Left lung (tissue), 10 donors: ENCODE data around the gene FOXO1. TPM values are rescaled to one million over a fixed set of nuclear protein-coding genes. Genes with fewer than 3 reads are reported as not detected.
A peak's percentile ranks its signal among the peaks of the same experiment; 100 is the strongest.

Experiments used
- ATAC-seq: fragments of 200-7000 bp; cut with Tn5 transposase; one replicate; pipeline ENCODE4 v1.9.1; 2020; ENCODE audit warnings: moderate library complexity
- DNase-seq, 4 donors: peaks; one replicate each; pipeline ENCODE4 v3.0.0-alpha.2; 2013 to 2020
- H3K27ac ChIP-seq, 2 donors: fragments of 200-600 bp; sonication (generic) in 1 of 2; one replicate each; pipeline versions ENCODE4 v1.5.0 to v1.8.0; 2020 to 2021
- H3K27me3 ChIP-seq, 2 donors: fragments of 200-600 bp; sonication (generic) in 1 of 2; one replicate each; pipeline versions ENCODE4 v1.5.0 to v1.8.0; 2020 to 2021
- H3K36me3 ChIP-seq, 2 donors: fragments of 200-600 bp; sonication (generic) in 1 of 2; one replicate each; pipeline versions ENCODE4 v1.5.0 to v1.8.0; 2020 to 2021
- H3K4me1 ChIP-seq, 2 donors: fragments of 200-600 bp; one replicate each; pipeline ENCODE4 v1.8.0; 2021
- H3K4me3 ChIP-seq, 2 donors: fragments of 200-600 bp; sonication (generic) in 1 of 2; one replicate each; pipeline versions ENCODE4 v1.5.0 to v1.8.0; 2020 to 2021; ENCODE audit warnings: mild to moderate bottlenecking in 1 of 2
- H3K9me3 ChIP-seq, 2 donors: fragments of 200-600 bp; sonication (generic) in 1 of 2; one replicate each; pipeline versions ENCODE4 v1.5.0 to v1.8.0; 2020 to 2021
- intact Hi-C, 2 donors: fragments of 100-400 bp; cut with DNase I; formaldehyde crosslinking; loops; one replicate each; pipeline versions ENCODE4 v1.11.2 to v1.14.2; 2022
- polyA plus RNA-seq, 6 donors: library from polyadenylated mRNA; unstranded; fragments of 120-200 nt; gene quantifications; one replicate each; pipeline ENCODE4 v1.2.1, GENCODE V29; 2013; ENCODE audit not compliant: insufficient read length in 6 of 6
- total RNA-seq, 2 donors: library from RNA; stranded (reverse); fragmentation: NEBNext Ultra II Directional; extraction: Animal tissue kit (Norgen Biotek cat#: 25700); gene quantifications; one replicate each; pipeline ENCODE4 v1.2.1, GENCODE V29; 2021
- TF ChIP-seq, protein P1 (sequence below), 2 donors: fragments of 200-600 bp; sonication (generic) in 1 of 2; IDR thresholded peaks; one replicate each; pipeline versions ENCODE4 v1.5.0 to v1.8.0; 2021; ENCODE audit warnings: antibody characterized with exemption in 2 of 2
- donor health status: DM: no; HTN: yes; CAD: no.
- donor health status: DM: no; HTN: no; CAD: no.

FOXO1 gene
- total and polyA plus RNA-seq, 8 donors: 12.1 to 24.0 (median 13.8) TPM

DNA sequence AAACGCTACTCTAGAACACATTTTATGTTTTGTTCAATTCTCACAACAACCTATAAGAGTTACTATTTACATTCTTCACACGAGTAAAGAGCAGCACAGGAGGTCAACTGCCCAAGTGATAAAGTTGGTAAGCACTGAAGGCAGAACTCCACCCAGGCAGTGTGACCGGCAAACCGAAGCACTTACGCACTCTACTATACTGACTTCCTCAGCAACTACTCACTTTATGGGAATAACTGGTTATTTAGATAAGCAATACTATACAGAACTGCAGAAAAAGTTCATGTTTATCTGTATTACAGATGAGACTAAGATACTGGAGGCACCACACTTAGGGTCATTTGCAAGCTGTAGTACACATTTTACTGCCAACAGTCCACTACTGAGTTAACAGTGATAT is 28.8 kb downstream of the FOXO1 start:
- Histone ChIP-seq H3K27me3 (no peaks in the 10 kb centered on the region), H3K27ac (peak overlapping the region; percentile 45 to 62), H3K4me3 (no peak overlapping the region), H3K36me3 (no peaks in the 10 kb centered on the region), H3K9me3 (no peaks in the 10 kb centered on the region), H3K4me1 (peaks cover 26 to 37% of the 10 kb centered on the region in 2 donors)
- DNase-seq: peak in 1 of 4 donors; percentile 49
- TF ChIP-seq, protein P1, sequence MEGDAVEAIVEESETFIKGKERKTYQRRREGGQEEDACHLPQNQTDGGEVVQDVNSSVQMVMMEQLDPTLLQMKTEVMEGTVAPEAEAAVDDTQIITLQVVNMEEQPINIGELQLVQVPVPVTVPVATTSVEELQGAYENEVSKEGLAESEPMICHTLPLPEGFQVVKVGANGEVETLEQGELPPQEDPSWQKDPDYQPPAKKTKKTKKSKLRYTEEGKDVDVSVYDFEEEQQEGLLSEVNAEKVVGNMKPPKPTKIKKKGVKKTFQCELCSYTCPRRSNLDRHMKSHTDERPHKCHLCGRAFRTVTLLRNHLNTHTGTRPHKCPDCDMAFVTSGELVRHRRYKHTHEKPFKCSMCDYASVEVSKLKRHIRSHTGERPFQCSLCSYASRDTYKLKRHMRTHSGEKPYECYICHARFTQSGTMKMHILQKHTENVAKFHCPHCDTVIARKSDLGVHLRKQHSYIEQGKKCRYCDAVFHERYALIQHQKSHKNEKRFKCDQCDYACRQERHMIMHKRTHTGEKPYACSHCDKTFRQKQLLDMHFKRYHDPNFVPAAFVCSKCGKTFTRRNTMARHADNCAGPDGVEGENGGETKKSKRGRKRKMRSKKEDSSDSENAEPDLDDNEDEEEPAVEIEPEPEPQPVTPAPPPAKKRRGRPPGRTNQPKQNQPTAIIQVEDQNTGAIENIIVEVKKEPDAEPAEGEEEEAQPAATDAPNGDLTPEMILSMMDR (IDR thresholded peaks at IDR 0.05): no peak
- intact Hi-C loops: no loop called here
- ATAC-seq: peak; percentile 65

DNA sequence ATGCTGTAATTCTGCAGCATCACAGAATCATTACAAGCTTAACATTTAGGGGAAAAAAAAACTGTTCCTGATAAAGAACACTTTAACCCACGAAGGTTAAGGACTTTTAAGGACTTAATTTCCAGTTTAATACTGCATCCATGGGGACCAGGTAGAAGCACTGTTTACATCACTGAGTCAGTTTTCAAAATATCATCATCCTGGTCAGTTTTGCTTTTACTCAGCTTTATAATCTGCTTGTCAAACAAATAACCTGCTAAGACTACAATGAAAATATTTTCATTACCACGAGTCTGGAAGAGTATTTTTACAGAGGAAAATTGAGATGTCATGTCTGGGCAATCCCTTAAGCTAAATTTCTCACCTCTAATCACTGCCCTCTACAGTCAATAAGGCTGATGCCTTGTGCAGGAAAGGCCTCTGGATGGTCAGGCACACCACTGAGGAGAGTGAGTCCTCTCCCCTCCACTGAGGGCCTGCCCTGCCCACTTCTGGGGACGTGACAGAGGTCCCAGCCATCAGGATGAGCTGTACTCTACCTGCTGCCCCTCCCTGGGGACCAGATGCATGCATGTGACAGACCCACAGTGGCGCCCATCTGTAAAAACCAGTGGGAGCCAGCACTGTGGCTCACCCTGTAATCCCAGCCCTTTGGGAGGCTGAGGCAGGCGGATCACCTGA is 31.0 kb downstream of the FOXO1 start:
- H3K27me3 ChIP-seq: no peaks in the 10 kb centered on the region
- DNase-seq: no peak
- TF ChIP-seq, protein P1 (IDR thresholded peaks at IDR 0.05): no peak
- intact Hi-C loops: no loop called here
- ATAC-seq: no peak
- peaks cover 25 to 44% of the 10 kb centered on the region in 2 donors for H3K4me1 ChIP-seq
- H3K9me3 ChIP-seq: no peaks in the 10 kb centered on the region
- H3K27ac ChIP-seq: no peak overlapping the region
- no peak overlapping the region for H3K4me3 ChIP-seq
- H3K36me3 ChIP-seq: no peaks in the 10 kb centered on the region

DNA sequence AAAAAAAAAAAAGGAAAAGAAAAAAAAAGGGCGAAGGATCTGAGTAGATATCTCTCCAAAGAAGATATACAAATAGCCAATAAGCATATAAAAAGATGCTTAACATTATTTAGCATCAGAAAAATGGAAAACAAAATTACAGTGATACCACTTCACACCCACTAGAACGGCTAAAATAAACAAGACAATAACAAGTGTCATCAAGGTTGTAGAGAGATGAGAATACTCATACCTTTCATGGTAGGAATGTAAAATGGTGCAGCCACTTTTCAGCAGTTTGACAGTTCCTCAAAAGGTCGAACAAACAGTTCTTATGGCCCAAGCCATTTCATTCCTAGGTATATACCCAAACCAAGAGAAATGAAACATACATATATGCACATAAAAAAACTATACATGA is 33.5 kb downstream of the FOXO1 start:
- no peak overlapping the region for H3K4me3 ChIP-seq
- TF ChIP-seq, protein P1 (IDR thresholded peaks at IDR 0.05): no peak

DNA sequence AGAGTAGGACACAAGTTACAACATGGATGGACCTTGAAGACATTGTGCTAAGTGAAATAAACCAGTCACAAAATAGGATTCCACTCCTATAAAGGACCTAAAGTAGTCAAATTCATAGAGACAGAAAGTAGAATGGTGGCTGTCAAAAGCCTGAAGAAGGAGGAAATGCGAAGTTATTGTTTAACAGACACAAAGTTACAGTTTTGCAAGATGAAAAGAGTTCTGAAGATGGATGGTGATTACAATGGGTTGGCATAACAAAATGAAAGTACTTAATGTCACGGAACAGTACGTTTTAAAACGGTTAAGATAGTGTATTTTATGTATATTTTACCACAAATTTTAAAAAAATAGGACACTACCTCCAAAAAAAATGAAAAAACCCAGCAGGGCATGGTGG is 34.8 kb downstream of the FOXO1 start:
- no peak for ATAC-seq
- TF ChIP-seq, protein P1 (IDR thresholded peaks at IDR 0.05): no peak
- intact Hi-C loops: no loop called here

More for the DNA sequence above, 33.5 kb downstream of the FOXO1 start:
- Histone ChIP-seq H3K36me3 (no peaks in the 10 kb centered on the region), H3K4me1 (peaks cover 8 to 25% of the 10 kb centered on the region in 2 donors), H3K9me3 (no peaks in the 10 kb centered on the region), H3K27me3 (no peaks in the 10 kb centered on the region), H3K27ac (no peak overlapping the region)
- DNase-seq (no peak), ATAC-seq (no peak)
- intact Hi-C loops: no loop called here

DNA sequence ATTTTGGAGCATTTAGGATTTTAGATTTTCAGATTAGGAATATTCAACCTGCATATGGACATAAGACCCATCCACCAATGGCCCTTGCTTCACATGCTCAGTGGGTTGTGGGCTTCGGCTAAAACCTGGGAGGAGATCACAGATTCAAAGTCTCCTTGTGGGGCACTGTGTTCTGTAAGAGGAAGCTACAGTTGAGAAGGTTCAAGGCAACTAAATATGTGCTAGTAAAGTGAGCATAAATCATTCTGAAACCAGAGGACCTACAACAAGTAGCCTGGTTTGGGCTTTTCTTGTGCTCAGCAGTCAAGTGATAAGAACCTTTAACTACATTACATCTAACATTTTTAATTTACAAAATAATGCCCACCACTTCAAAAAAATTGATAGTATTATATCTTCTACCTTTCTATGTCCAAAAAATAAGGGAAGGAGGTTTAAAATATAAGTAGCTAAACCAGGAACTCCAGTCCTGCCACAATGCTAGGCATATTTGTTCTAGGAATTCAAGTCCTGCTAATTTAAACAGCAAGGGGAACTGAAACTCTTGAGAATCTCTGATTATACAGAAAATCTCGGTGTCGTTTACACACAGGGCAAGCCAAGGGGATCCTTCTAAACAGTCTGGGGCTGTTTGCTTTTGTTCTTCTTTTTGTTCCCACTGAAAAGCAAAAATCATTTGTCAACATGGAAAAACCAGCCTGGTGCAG is 36.6 kb downstream of the FOXO1 start:
- DNase-seq (no peak), ATAC-seq (peak; percentile 64)
- H3K36me3 ChIP-seq: no peaks in the 10 kb centered on the region
- peaks cover 4 to 25% of the 10 kb centered on the region in 2 donors for H3K4me1 ChIP-seq
- intact Hi-C loops: no loop called here
- no peaks in the 10 kb centered on the region for H3K27me3 ChIP-seq
- H3K4me3 ChIP-seq: no peak overlapping the region
- H3K9me3 ChIP-seq: no peaks in the 10 kb centered on the region
- TF ChIP-seq, protein P1 (IDR thresholded peaks at IDR 0.05): no peak
- H3K27ac ChIP-seq: peak overlapping the region in 1 of 2 donors; percentile 7

More for the DNA sequence above, 34.8 kb downstream of the FOXO1 start:
- H3K27me3 ChIP-seq: no peaks in the 10 kb centered on the region
- no peak overlapping the region for H3K27ac ChIP-seq
- H3K4me1 ChIP-seq: peaks cover 4 to 22% of the 10 kb centered on the region in 2 donors
- no peak overlapping the region for H3K4me3 ChIP-seq
- no peaks in the 10 kb centered on the region for H3K9me3 ChIP-seq
- H3K36me3 ChIP-seq: no peaks in the 10 kb centered on the region
- no peak for DNase-seq
